ENCODE data around the gene VAV3.
"Not testable (repeated sequence)": the region's sequence is repeated elsewhere in the genome, so short reads cannot be mapped to it uniquely, and the experiment has no call there.

The VAV3 gene, protein sequence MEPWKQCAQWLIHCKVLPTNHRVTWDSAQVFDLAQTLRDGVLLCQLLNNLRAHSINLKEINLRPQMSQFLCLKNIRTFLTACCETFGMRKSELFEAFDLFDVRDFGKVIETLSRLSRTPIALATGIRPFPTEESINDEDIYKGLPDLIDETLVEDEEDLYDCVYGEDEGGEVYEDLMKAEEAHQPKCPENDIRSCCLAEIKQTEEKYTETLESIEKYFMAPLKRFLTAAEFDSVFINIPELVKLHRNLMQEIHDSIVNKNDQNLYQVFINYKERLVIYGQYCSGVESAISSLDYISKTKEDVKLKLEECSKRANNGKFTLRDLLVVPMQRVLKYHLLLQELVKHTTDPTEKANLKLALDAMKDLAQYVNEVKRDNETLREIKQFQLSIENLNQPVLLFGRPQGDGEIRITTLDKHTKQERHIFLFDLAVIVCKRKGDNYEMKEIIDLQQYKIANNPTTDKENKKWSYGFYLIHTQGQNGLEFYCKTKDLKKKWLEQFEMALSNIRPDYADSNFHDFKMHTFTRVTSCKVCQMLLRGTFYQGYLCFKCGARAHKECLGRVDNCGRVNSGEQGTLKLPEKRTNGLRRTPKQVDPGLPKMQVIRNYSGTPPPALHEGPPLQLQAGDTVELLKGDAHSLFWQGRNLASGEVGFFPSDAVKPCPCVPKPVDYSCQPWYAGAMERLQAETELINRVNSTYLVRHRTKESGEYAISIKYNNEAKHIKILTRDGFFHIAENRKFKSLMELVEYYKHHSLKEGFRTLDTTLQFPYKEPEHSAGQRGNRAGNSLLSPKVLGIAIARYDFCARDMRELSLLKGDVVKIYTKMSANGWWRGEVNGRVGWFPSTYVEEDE

DNA sequence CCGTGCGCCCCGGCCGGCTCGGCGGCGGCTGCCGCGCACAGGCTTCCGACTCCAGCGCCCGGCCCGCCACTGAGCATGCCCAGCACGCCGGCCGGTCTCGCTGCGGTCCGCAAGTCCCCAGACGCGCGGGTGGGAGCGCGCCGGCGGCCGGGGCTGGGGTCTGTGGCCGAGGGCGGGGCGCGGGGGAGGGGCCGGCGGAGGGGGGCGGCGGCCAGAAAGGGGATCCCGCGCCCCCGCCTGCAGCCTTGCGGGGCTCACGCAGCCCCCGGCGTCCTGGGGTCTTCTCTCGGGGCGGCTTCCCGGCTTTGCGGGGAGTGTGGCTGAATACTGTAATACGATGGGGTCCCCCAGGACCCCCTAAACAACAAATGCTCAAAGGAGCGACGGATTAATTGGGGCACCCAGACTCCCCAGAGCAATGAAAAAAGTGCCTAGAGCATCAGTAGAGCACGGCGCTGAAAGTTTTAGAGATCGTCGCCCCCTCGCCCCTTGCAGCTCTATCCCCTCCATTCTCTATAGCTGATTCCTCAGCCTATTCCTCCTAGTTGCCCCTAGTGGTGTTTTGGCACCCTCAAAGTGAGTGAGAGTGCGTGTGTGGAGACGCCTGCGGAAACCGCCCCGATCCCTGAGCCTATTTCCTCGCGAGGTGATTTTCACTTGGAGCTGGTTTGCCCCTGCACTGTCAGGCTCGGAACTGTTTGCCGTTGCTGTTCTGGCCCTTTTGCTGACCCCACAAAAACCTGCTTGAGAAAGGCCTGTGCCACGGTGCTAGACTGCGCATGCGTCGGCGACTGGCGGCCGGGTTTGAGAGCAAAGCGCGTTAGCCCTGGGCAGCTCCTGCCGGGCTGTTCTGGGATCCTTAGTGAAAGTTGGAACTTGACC lies at the start of gene VAV3:
TSS of gene VAV3 (minus strand) at position 71 of the 882 bp plus-strand sequence. CDS start 311 bp downstream, outside the sequence.
- peak; percentile 67 for DNase-seq

DNA sequence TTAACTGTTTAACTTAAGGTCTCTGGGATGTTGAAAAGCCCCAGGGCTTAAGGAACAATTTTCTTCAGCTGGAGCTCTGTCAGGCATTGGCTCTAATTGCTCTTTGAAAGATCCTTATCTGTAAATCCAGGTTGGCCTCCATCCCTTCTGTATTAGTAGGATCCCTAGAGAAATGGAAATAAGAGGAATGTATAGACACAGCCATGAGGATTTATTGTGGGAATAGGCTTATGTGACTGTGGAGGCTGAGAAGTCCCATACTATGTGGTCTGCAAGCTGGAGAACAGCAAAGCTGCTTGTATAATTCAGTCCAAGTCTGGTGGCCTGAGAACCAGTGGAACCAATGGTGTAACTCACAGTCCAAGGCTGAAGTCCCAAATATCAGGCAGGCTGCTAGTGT lies 47.6 kb upstream of the VAV3 start:
- no peak for DNase-seq

DNA sequence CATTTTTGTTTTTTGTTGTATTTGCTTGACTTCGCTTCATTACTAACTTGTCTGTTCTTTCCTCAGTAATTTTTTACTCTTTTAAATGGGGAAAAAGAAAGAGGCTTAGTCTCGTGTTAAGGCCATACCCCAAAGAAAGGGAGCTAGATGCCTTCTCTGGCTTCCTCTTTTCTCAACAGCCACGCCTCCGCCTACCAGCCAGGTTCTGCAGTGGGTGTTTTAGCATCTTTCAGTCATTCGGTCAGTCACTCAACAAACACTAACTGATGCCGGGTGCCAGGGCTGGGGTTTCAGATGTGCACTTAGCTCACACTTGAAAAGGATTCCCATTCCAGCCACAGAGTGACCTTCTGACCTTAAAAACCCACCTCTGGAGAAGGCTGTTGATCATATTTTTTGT lies 46.3 kb upstream of the VAV3 start:
- DNase-seq = no peak

DNA sequence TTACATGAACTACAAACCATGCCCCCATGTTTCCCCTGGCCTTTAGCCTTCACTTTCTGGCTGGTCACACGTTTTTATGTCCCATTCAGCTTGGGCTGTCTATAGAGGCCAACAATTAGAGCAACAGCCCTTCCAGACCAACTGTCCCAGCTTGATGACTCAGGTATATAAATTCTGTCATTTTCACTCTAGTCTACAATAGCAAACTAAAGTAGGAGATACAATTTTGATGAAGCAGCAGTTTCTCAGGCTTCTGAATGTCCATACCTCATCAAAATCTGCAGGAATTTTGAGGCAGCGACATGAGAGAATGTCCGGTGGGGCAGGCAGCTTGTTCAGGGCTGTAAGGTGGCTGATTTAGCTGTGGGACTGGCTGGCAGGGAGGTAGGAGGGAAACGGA lies 45.6 kb upstream of the VAV3 start:
- no peak for DNase-seq

DNA sequence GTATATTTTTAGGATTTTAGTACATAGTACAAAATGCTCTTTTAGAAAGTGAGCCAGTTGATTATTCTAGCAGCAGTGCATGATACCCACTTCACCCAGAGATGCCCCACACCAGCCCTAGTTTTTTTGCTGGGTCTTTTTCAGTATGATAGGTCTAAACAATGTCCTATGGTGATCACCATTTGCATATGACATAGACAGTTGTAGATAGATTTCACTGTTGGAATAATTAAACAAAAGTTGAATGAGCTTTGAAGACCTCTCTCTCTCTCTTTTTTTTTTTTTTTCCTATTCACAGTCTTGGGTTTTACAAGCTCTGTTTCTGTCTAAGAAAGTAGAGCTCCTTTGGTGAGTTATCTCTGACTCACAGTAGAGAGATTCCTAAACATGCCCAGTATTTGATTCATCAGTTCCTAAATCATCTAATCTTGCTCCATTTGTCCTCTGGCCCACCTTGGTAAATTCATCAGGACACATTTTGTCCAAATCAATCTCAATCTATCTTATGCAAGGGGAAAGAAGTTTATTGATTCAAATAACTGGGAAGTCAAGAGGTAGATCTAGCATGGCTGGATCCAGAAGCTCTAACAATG lies 44.7 kb upstream of the VAV3 start:
- no peak for DNase-seq

DNA sequence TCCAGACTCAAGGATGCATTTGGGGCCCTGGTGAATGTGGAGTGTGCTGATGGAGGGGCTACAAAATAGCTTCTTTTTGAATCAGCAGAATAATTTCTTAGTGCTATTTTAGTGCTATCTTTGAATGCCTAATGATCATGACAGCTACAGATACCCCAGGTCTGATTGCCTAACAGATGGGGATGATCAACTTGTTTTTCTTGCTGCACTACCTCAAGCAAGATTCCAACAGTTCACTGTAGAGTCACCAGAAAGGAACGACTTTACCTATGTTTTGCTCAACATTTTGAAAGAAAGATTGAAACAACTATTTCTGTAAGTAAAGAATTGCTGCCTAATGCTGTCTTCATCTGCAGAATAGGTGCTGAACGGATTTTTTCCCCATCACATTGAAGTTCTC lies 42.6 kb upstream of the VAV3 start:
- DNase-seq = no peak

DNA sequence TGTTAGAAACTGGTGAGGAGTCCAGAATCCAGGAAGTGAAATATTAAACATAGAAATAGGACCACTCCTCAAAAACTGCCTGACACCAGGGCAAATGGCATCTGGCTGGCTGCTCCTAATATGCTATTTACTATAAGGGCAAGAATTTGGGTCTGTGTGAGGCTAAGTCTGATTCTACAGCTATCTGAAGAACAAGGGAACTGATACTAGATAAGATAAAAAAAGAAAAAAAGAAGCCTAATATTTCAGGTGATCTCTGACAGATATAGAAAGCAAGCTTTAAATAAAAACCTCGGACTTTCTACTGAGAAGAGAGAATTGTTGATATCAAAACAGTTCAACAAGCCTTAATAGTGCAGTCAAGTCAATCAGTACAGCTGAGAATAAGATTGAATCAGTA lies 42.1 kb upstream of the VAV3 start:
- DNase-seq = no peak

DNA sequence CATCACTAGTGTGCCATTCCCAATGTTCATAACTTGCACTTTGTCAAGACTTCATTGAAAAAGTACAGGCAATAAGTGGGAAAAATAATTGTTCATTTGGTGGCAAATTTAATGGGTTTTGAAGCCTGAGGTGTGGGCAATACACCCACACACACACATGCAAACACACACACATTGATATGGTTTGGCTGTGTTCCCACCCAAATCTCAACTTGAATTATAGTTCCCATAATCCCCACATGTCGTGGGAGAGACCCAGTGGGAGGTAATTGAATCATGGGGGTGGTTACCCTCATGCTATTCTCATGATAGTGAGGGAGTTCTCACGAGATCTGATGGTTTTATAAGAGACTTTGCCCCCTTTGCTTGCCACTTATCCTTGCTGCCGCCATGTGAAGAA lies 39.9 kb upstream of the VAV3 start:
- DNase-seq = not testable (repeated sequence)

DNA sequence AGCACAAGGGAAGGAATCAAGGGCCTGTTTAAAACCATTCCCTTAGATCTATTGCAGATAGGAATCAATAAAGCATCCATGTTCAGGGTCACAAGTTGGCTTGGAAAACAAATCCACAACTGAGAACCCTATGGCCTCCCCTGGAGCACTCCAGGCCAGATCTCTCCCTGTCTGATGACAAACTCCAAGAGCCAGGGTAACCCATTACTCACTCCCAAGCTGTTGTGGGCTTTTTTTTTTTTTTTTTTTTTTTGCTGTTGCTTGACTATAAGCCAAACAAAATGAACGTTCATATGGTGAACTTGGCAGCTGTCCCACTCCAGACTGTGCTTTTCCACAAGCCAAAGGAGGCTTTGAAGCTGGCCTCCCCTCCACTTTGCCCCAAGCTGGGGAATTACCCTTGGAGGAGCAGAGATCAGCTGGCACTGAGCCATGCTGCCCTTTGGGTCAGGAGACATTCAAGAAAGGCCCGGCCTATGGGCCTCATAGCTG lies 35.7 kb upstream of the VAV3 start:
- DNase-seq = no peak

DNA sequence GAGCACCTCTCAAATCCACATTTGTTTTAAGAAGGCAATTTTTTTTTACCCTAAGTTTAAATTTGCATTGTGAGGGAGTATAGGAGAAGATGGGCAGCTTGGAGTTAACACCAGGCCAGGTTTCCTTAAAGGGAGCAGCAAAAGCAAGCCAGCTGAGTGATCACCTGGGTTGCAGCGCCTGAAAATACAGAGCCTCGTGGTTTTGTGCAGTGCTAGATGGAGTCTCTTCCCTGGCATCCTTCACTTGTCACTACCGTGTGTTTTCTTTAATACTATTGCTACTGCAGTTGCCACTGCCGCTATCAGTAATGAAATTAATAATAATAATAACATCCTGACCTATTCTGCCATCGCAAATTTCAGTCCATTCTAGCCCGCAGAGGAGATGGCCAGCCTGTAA lies 35.2 kb upstream of the VAV3 start:
- DNase-seq = no peak

DNA sequence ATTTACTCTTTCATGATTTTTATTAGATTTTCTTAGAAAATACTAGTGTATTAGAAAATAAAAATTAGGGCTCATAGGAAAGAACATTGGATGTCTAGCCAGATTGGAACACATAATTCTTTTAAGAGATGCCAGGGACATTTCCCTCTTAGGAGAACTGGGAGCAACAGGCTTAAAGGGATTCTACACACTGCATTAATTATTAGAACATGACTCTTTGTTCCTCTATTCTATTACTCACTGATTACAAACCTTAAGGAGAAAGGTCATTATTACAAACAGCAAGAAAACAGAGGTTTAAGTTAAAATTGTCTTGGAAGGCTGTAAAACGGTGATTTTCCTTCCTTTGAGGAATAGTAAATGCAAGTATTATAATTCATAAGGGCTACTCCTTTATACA lies 32.9 kb upstream of the VAV3 start:
- no peak for DNase-seq

DNA sequence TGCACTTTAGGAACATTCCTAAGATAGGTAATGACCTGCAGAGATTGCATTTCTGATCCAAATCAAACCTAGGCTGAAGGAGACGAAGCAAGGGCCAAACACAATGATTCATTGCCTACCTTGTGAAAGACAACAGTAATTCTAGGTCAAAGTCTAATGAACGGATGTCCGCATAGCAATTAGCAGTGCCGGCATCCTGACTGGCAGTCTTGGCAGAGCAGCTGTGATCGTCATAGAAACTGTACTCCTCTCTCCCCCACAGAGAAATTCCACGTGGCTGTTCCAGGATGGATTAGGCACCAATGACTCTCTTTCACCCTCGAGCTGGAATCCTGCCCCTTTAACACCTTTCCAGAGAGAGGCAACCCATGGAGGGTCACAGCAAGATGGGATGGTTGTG lies 28.9 kb upstream of the VAV3 start:
- DNase-seq = no peak

DNA sequence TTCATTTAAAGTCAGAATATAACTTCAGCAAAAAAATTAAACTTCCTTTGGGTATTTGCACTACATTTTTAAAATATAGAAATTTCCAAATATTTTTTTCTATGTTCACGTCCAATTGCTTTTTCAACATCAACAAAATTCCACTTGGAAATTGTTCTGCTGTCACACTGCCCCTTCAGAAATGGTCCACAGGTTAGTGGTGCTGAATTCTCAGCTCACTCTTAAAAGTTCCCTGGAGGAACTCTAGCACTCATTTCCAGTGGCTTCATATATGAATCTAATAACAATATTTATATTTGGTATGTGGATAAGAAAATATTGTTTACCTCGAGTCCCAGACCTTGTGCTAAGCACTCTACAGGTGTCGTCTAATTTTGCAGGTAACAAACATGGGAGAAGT lies 27.4 kb upstream of the VAV3 start:
- DNase-seq = no peak

DNA sequence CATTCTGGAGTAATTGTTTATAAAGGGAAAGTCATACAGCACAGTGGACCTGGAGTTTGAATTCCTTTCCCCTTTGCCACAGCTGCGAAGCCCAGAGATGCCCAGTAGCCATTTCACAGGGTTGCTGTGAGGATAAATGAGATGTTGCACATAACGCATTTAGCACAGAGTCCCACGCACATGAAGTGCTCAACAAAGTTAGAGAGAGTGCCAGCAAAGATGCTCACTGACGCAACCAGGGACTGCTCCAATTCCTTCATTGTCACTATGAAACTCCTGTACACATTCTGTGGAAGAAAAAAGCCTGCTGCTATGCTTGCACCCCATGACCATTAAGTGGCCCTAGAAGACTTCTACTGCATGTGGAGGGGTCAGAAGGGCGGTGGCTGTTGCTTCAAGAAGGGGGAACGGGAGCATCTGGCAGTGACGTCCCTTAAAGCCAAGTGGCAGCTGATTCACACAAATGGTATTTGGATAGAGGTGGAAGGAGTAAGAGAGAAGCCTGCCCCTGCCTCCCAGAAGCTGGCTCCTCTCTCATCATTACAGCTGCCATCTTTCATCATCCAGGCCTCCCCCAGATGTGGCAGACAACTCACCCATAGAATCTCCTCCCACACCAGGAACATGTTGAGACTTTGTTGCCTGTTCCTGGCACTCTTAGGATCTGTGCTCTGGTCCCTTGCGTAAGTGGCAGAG lies 26.5 kb upstream of the VAV3 start:
- DNase-seq = no peak

DNA sequence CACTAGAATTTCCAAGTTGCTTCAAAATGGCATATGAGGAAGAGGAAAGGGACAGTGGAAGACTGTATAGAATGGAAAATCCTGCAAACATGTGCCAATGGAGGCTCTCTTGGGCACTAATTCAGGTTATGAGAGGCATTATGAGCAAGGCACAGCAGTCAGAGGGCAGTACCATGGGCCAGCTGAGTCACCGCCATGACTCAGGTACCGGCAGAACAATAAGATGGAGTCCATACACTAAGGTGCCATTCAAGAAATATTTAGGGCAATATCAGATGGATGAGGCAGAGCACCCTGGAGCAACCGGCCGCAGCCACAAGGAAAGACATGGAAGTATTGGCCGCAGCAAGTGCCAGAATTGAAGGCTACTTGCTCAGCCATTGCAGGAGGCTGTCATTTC lies 25.6 kb upstream of the VAV3 start:
- no peak for DNase-seq

DNA sequence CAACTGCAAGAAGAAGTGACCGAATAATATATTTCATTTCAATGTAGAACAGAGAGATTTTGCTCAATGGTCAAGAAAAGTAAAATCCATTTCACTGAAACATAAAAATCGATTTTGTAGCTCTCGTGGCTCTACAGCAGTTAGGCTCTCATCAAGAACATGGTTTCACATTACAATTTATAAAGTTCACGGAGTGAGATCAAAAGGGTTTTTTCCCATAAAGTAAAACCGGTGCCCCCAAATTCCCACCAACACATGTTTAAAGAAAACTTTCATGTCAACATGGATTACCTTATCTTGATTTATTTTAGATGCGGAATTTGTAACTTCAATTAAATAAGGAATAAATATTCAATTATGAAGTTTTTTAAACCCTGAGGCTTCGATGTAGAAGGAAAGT lies 16.3 kb upstream of the VAV3 start:
- DNase-seq = no peak

DNA sequence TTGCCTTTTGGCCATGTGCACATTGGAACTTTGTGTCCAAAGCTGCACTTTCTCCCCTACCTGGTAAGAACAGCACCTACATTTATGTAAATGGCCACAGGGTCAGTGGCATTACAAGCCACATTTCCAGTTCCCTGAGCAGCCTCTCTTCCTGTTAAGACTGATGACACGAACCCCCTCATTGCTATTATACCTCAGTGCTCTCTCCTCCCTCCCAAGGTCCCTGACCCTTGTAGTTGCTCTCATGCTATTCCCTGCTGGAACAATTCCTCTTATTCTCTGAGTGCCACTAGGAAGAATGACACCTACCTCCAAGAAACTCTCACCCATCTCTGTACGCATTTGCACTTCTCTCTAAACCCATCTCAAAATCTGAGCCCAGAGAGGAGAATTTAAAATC lies 14.9 kb upstream of the VAV3 start:
- DNase-seq = no peak

DNA sequence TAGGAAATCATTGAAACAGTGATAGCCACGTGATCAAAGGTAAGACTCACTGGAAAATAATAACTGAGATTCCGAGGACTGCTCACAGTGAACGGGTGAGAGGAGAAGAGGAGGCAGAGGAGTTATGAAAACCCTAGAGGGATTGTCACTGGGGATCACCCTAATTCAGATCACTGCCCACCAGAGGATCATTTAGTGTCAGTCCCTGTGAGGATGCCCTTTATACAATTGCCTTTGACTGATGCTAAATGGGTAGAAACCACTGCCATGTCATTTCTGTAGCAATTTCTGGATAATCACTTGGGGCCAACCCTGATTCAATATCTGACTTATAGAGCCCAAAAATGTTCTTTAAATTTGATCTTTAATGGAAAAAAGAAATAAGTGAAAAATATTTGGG lies 14.1 kb upstream of the VAV3 start:
- no peak for DNase-seq

DNA sequence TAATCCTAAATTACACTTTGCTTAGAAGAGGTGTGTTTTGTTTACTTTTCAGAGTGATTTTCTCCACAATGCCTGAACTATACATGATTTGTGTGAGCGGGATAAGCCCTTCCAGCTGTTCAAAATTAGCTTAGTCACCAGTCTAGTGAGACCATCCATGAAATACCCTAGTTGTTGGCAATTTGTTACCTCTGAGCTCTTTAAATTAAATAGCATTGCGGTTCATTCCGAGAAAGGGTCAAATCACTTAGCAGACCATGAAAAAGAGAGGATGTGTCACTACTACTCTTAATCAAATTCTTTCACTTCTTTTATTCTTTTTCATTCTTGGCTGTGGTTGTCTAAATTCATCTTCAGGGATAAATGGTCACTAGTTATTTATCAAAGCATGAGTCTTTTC lies 11.9 kb upstream of the VAV3 start:
- no peak for DNase-seq

DNA sequence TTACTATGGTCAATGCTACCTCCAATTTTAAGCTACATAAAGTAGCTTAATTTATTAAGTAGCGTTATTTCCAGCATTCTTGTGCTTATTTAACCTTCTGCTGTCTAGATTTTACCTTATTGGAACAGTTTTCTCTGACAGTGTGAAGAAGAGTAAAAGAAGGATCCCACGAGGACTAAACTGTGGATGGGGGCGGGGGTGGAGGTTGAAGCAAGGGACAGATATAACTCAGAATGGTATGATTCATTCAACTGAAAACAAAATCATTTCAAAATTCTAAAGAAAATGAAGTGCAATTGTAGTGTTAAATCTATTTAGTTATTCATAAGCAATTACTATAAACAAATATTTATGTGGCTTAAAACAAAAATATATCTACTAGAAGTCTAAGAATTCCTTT lies 11.5 kb upstream of the VAV3 start:
- DNase-seq = no peak

DNA sequence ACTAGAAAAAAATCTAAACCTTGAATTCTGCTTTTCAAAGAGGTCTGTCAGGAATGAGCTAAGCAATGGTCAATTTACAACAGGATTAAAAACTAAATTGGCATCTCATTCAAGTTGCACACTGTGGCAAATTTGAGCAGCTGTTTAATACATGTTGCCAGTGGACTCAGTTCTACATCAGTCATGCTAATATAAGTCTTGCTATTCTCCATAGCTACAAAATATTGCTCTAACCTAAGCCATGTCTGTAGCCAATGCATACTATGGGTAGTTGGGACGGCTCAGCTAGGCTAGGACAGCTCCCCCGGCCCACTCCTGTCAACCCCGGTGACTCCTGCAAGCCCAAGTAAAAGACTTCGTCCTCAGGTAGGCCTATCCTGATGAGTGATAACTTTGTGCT lies 10.9 kb upstream of the VAV3 start:
- DNase-seq = no peak

DNA sequence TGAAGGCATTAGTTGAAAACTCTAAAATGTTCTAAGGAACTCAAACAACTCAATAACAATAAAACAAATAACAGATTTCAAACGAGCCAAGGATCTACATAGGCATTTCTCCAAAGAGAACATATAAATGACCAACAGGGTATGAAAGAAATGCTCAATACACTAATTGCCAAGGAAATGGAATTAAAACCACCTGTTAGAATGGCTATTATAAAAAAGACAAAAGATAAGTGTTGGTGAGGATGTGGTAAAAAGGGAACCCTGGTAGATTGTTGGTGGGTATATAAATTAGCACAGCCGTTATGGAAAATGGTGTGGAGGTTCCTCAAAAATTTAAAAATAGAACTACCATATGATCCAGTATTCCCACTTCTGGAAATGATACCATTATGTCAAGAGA lies 9.1 kb upstream of the VAV3 start:
- DNase-seq = no peak
